Activated CD4-positive, alpha-beta T cell treated with anti-CD3 and anti-CD28 coated beads, Interleukin-2, amount 50 U/mL, for 24 hours (primary cell): ENCODE measurements around the gene ZNF296.
"Not testable (repeated sequence)": the region's sequence is repeated elsewhere in the genome, so short reads cannot be mapped to it uniquely, and the experiment has no call there.

Experiments
- DNase-seq, 2 donors: peaks; one replicate each; pipeline ENCODE4 v3.0.0-alpha.2; 2020; ENCODE audit warnings: low read depth in 1 of 2, low spot score in 1 of 2

ZNF296 gene

DNA sequence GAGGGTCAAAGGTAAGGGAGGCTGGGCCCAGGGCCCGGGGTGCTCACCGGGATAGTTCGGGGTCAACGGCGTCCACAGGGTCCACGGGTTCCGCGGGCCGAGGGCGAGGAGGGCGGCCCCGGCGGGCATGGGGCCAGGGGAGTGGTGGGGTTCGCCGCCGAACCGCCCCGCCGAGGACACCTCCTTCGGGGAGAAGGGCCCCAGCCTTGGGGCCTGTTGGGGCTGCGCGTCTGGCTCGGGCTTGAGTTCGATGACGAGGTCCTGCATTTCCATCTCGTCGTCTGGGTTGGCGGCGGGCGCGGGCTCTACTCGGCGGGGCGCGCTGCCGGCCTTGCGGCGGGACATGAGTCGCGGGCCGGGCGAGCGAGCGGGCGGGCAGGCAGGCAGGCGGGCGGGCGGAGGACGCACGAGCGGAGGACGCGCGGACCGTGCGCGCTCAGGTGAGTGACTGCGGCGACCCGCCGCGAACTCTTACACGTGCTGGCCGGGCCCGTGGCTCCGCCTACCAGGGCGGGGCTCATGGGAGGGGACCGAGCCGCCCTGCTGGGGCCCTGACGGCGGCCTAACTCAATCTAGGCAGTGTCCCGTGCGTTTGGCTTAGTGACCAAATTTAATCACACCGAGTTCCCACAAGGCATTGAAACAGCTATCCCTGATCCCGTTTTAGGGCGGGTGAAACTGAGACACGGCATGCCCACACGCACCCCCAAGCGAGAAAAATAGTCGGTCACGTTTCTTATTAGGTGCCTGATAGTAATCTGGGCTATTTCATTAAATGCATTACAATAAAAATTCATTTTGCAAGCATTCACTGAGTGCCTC, at the start of gene ZNF296:
ZNF296 (minus strand) TSS at position 450 of the 822 bp plus-strand sequence; CDS start at position 345, 105 bp downstream.
- DNase-seq, result peak; percentile 57 to 71

DNA sequence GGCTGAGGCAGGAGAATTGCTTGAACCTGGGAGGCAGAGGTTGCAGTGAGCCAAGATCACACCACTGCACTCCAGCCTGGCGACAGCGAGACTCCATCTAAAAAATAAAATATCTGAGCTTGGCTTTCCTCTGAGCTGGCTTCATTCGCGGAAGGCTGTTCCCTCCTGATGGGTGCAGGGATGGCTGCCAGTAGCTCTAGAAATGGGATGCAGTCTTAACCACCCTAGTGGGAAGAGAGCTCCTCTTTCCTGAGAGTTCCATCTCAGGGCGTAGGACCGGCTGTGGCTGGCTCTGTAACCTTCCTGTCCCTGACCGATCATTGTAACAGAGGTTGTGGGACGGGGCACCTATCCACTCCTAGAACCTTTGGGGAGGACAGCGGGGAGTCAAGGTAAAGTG, 49.1 kb upstream of the ZNF296 start:
- DNase-seq, result no peak

DNA sequence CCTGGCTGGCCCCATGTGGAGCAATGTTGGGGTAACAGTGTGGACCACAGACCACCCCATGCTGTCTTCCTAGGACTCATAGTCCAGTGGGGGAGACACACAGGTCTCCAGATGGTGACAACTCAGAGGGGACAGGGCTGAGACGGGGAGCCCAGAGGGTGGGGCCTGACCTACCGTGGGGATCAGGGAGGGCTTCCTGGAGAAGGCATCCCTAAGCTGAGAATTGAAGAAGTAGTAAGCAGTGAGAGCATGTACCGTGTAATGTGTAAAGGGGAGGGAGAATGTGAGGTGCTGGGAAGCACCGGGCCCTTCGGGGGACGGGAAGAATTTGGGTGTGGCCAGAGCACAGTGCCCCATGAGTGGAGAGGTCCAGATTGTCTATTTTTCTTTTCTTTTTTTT, 47.7 kb upstream of the ZNF296 start:
- no peak for DNase-seq

DNA sequence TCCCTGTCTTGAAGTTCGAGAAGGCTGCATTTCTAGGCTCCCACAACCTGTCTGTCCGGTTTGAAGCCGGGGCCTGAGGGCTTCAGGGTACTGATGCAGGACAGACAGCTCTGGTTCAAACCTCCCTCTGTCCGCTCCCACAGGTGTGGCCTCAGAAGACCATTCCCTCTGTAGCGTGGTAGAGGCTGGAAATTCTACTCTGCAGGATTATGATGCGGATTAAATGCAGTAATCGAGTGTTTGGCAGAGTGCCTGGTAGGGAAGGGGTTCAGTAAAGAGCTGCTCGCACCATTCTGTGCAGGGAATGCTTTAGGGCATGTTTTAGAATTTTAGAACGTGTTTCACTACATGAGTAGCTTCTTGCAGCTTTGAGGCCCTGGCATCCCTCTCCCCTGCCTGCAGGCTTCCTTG, 47.2 kb upstream of the ZNF296 start:
- no peak for DNase-seq

DNA sequence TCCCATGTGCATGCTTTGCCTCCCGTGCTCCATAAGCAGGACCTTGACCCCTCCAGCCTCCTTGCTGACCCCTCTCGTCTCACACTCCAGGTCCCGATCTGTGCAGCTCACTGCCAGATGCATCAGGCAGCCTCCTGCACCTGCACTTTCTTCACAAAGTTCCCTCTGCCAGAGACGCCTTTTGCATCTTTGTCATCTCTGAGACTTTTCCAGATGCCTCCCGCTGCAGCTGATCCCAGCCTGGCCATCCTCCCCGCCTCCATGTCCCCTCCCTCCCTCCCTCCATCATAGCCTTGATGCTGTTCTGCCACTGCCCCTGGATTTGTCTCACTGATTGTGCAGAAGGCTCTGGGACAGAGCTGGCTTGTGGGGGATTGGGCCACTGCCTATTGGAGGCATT, 46.6 kb upstream of the ZNF296 start:
- DNase-seq, result no peak

DNA sequence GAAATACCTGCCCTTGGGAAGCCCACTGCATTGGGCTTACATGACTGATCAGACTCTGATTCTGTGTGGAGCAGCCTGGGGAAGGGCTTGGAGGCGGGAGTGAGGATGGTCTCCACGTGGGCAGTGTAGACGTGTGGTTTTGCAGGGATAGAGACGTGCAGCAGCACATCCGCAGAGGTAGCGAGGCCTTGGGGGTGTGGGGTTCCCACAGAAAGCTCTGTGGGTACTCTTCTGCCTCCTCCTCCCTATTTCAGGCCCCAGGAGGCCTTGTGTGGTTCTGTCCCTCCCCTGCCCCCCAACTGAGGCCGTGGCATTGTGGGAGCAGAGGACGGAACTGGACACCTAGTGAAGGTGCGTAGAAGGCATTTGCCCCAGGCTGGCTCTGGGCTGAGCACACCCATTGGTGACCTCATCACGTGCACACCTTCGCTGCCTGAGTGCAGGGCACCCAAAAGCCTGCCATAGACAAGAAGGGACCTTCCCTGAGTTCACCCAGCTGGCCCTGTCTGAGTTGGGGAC, 45.6 kb upstream of the ZNF296 start:
- DNase-seq, result no peak

DNA sequence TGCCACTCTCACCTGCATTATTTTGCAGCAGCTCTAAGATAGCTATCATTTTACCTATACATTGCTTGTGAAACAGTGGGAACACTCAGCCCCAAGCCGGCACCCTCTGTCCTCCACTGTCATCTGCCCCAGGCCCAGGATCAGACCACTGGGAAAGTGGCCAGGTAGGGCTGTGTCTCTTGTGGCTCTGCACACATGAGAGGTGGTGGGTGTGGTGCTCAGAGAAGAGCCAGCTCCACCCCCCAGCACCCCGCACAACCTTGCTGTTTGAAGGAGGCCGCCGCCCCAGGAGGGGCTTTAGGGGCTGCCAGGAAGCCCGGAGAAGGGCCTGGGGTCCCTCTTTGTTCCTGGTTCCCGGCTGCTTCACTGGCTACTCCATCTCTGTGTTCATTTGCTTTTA, 43.3 kb upstream of the ZNF296 start:
- DNase-seq, result no peak

DNA sequence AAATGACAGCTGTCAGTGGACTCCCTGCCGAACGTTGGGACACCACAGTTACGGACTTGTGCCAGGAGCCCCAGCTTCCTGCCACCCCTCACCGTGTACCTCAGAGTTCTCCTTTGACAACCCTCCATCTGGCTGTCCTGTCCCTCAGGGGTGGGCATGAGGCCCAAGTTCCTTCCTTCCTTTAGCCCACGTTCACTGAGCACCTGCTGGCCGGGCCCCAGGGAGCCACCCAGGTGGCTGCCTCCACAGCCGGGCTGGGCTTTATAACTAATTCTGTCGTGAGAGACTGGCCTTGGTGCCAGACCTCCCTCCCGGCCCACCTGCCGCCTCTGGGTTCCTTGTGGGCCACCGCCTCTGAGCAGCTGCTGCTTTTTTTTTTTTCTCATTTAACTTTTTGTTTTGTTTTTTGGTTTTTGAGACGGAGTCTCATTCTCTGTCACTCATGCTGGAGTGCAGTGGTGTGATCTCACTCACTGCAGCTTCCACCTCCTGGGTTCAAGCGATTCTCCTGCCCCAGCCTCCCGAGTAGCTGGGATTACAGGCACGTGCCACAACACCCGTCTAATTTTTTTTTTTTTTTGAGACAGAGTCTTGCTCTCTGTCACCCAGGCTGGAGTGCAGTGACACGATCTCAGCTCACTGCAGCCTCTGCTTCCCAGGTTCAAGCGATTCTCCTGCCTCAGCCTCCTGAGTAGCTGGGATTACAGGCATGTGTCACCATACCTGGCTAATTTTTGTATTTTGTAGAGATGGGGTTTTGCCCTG, 42.5 kb upstream of the ZNF296 start:
- DNase-seq, result not testable (repeated sequence)

DNA sequence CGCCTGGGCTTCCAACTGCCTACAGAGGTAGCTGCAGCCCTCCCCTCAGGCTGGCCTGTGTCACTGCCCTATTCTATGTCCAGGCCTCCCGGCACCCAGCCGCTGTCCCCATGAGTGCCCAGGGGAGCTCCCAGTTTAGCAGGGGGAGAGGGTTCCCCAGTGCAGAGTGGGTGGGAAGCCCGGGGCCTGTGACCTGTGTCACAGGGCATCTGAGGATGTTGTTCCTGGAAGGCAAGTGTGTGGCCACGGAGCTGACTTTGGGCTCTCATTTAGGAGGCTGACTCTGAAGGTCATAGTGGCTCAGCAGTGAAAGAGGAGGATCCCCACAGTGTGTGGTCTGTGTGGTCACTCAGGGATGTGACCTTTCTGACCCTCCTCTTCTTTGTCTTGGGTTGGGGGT, 41.8 kb upstream of the ZNF296 start:
- DNase-seq, result no peak

DNA sequence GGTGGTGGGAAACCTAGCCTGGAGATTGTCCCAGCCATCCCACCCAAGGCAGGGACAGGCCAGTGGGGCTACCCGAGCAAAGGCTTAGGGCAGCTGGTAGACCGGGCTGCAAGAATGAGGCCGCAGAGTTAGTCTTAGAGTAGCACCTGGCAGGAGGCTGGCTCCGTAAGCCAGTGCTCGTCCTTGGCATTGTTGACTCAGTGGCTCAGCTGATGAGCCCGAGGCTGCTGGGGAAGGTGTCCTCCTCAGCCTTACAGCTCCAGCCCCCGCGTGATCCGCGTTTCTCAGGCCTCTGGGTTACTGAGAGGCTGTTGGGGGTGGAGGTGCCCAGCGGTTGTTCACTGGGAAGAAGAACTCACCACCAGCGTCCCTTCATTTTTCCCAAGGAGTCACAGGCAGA, 41.4 kb upstream of the ZNF296 start:
- no peak for DNase-seq

DNA sequence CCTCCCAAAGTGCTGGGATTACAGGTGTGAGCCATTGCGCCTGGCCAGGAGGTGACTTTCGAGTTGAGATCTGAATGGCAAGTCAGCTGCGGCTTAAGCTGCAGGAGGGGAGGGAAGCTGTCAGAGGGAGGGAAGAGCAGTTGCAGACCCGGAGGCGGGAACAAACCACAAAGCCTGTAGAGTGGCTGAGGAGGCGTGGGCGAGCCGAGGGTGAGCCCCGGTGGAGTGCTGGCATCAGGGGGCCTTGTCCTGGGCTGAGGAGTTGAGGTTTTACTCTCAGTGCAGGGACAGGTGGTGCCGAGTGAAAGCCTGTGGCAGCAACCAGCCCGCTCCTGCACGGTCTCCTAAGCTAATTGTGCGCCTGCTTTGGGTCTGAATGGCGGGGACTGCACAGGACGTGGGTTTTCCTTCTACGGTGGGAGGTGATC, 40.9 kb upstream of the ZNF296 start:
- DNase-seq, result peak; percentile 16 to 33

DNA sequence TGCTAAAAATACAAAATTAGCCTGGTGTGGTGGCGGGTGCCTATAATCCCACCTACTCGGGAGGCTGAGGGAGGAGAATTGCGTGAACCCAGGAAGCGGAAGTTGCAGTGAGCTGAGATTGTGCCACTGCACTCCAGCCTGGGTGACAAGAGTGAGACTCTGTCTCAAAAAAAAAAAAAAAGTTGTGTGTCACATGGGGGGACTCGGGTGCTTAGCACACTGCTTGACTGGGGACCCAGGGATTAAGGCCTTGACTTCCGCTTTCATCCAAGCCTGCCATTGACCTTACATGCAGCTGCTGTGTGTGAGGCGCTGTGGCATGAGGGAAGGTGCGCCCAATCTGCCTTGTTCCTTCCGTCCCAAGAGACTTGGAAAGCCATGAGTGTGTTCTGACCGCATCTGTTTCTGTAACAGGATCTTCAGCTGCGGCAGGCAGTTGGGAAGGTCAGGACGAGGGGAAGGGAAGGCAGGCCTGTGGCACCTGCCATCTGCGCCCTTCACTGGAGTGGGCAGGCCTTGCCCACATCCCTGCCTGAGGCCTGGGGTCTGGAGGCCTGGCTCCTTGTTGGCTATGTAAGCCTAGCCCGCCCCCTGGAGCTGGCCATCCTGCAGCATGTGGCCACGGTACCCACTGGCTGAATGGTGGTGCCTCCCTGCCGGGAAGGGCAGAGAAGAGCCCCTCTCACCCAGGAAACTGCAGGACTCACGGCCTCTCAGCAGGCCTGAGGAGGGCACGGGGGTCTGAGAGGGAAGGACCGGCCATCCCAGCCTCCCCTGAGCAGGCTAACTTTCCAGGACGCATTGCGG, 39.7 kb upstream of the ZNF296 start:
- no peak for DNase-seq

DNA sequence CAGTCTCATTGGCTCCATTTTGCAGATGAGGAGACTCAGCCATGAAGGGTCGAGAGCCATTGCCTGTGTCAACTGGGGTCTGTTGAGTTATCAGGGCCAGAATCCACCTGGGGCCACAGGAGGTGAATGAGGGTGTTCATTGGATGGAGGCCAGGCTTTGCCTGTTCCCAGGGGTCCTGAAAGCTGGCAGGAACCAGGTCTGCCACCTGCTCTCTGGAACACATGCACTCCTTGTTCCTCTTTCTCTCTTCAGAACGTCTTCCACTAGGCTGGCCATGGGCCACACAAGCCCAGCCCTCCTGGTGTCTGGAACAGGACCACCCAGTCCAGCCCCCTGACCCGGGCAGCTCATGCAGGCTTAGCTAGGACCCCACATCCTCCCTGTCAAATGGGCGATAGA, 37.8 kb upstream of the ZNF296 start:
- no peak for DNase-seq

DNA sequence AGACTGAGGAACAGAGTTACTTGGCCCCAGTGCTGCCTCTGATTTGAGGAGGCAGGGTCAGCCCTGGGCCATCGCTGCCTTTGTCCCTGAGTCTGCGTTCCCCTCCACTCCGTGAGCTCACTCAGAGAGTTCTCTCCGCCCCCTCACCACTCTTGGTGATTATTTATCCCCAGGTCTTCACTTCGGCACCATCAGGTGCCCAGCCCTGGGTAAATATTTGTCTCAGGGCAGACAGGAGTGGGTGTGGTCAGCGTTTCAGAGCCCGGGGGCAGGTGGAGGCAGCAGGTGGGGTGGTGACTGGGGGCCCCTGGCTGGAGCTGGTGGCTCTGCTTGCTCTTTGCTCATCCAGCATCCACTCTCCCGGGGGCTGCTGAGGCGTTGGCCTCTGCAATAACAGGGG, 37.4 kb upstream of the ZNF296 start:
- no peak for DNase-seq

DNA sequence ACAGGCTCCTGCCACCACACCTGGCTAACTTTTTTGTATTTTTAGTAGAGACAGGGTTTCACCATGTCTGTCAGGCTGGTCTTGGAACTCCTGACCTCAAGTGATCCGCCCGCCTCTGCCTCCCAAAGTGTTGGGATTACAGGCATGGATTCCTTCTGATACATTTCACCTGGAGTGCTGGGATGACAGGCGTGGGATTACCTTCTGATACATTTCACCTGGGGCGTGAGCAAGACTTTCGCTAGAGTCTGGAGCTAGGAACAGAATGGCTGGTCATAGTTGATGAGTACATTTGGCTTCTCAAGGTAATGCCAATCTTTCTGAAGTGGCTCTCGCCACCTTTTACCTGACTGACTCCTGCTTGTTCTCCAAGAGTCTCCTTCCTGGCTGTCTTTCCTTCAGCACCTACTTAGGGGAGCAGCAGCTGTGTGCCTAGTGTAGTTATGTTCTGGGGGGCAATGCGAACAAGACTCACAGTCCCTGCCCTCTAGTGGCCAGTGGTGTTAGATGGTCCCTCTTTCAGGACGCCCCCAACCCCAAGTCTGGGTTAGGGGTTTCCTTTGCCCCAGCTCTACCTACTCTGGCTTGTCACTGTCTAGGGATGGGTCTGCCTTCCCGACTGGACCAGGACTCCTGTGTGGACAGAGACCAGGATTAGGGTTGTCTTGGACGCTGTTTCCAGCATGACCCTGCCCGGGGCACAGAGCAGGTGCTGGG, 36.0 kb upstream of the ZNF296 start:
- DNase-seq, result no peak

DNA sequence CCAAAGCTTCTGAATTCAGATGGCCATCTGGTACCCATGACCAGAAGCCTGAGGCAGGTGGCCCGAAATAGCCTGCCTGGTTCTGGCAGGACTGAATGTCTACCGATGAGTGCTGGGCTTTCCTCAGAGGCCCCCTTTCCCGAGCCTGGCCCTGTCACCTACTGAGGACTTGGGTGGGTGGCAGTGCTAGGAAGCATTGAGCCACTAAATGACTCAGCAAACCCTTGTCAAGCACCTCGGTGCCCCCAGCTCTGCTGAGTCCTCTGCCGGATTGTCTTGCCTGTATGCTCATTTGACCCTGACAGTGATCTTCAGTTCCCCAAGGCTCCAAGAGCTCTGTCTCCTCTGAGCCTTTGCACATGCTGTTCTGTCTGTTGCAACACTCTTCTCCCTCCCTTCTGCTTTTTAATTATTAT, 34.6 kb upstream of the ZNF296 start:
- DNase-seq, result no peak

DNA sequence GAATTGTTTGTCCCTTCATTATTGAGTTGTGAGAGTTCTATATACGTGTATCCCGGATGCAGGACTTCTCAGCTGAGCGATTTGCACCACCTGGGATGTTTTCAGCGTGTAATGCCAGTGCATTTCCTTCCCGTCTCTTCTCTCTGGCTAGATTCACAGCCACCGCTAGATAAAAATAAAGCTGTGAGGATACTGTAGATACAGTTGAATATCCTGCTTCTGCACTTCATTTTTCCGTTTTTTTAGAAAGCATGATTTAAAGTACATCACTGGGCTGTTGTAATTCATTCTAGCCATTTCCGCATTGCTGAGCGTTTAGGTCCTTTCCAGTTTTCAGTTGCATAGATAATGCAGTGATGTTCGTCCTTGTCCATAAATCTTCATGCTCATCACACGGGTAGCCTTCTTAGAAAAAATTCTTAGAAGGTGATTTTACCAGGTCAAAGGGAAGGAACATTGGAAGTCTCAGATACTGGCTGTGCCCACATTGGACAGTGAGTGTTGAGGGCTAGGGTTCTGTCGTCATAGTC, 31.4 kb upstream of the ZNF296 start:
- DNase-seq, result no peak

DNA sequence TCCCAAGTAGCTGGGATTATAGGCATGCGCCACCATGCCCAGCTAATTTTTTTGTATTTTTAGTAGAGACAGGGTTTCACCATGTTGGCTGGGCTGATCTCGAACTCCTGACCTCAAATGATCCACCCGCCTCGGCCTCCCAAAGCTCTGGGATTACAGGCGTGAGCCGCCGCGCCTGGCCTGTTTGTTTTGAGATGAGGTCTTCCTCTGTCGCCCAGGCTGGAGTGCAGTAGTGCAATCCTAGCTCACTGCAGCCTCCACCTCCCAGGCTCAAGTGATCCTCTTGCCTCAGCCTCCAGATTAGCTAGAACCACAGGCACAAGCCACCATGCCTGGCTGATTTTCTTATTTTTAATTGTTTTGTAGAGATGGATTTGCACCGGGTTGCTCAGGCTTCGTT, 30.1 kb upstream of the ZNF296 start:
- DNase-seq, result not testable (repeated sequence)

DNA sequence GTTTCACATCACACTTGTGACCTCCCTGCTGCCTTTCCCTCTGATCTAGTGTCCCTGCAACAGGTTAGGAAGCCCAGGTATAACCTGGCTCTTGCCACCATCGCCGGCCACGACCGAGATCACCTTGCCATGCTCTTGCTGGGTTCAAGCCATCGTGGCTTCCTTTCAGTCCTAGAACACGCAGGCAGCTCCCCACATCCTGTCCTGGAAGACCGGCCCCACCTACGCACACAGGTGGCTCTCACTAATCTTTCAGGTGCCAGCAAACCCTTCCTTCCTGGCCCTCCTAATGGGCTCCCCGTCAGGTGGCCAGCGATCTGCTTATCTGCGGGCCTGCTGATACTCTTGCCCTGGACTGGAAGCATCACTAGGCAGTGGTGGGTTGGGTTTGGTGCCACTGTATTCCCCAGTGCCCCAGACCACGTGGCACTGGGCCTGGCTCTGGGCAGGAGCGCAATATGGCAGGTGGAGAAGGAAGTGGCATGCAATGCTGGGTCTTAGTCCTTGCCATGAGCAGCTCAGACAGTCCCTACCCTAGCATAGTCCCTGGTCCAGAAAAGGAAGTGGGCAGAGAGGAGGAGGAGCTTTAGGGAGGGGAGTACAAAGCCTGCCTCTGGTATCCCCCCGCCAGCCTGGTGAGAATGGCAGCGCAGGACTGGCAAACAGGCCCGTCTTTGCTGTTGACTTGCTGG, 28.5 kb upstream of the ZNF296 start:
- no peak for DNase-seq
